Measurements from ENCODE around the gene NDST4. TPM values are rescaled to one million over a fixed set of nuclear protein-coding genes. Genes with fewer than 3 reads are reported as not detected.
"Not testable (repeated sequence)": the region's sequence is repeated elsewhere in the genome, so short reads cannot be mapped to it uniquely, and the experiment has no call there.

NDST4 gene
- total RNA-seq, 1 donor from 2014 or later: not detected

- DNase-seq: no peak
Measured at GRCh38 chr4:115053313-115053712, 60.1 kb downstream of the NDST4 start.

DNA sequence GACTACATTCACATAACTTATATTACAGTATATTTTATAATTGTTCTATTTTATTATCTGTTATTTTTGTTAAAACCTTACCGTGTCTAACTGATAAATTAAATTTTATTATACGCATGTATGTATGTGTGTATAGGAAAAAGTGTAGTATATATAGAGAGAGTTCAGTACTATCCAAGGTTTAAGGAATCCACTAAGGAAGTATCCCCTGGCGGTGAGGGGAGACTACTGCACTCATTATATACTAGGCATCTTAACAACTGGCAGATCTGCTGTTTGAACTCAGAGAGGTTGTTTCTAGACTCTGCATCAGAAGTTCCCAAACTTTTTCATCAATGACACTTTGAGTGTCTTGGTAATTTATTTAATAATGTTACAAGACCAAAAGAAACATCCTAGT, 70.9 kb downstream of the NDST4 start:
- DNase-seq: no peak

DNA sequence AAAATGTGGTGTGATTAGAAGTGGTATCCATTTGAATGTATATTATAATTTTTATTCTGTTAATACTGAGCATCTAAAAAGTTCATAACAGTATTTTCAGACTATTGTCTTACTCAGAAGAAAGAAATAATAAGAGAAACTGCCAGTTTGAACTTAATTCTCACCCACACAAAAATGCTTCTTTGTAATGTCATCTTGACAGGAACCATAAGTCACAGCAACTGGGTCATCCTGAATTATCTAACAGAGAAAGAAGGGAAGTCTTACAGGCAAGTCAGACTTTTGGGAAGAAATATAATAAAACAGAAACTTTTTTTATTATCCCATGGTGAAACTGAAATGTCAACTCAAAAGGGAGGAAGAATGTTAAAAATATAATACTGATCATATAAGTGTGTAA, 83.1 kb downstream of the NDST4 start:
- DNase-seq: no peak

DNA sequence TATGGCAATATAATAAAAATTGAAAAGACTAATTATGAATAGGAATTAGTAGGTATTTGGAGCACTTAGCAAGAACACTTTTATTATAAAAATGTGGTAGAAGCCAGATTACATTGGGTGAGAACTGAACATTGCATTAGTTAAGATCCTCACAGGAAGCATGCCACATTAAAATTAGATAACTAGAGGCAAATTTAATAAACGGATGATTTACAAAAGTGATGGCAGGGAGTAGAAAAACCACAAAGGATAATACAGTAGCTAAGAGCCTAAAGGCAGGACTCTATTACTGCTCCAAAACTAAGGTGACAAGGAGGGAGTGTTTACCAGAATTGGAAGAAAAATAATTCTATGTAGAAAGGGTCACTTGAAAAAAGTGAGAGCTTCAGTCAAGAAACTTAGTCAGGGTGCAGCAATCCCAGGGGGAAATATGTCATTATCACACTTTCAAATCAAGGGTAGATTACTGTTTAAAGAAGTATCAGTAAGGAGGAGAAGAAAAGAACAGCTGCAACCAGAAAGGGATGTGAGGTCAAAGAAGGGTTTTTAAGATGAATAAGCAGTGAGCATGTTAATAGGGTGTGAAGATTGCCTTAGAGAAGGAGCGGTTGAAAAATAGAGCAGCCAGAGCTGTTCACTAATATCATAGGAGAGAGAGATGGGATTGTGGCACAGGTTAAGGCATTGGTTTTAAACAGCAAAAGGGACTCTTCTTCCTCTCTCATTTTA, 84.6 kb downstream of the NDST4 start:
- no peak for DNase-seq

- no peak for DNase-seq
Measured at GRCh38 chr4:114999880-115000279, 113.5 kb downstream of the NDST4 start.

DNA sequence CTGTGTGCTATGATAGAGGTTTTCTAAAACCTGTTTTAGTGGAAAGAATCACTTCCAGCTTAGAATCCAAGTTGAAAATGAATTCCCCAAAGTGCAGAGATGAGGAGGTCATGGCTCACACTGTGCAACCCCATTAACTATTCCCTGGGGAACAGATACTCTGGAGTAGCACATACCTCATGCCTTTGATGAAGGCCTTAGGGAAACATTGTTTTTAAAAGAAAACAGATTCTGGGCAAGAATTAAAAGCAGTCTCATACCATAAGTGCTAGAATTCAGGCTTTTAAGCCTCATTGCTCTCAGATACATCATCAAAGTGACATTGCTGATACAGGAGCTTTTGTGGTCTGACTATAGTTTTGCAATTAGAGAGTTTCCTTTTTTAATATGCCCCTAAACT, 115.1 kb downstream of the NDST4 start:
- no peak for DNase-seq

- no peak for DNase-seq
Measured at GRCh38 chr4:114997576-114998247, 115.7 kb downstream of the NDST4 start.

DNA sequence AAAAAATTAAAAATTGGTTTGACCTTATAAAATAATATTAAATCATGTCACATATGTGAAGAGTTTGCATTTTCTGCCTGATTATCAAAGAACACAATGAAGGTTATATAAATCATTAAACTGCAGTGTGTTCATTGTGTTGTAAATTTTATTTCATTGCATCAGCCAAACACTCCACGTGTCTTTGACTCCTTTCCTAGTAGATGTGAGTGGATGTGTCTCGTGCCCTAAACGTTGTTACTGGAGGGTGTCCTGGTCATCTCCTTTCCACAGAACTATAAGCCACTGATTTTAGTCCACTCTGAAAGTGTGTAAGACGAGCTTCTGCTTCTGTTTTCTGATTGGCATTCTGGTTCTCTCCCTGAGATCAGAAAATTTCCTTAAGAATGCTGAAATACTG, 127.3 kb downstream of the NDST4 start:
- no peak for DNase-seq

GRCh38 chr4:114980932-114981708, 132.3 kb downstream of the NDST4 start:
- DNase-seq: no peak

GRCh38 chr4:114980399-114980798, 133.0 kb downstream of the NDST4 start:
- DNase-seq: not testable (repeated sequence)

- DNase-seq: no peak
Measured at GRCh38 chr4:114976901-114977300, 136.5 kb downstream of the NDST4 start.

DNA sequence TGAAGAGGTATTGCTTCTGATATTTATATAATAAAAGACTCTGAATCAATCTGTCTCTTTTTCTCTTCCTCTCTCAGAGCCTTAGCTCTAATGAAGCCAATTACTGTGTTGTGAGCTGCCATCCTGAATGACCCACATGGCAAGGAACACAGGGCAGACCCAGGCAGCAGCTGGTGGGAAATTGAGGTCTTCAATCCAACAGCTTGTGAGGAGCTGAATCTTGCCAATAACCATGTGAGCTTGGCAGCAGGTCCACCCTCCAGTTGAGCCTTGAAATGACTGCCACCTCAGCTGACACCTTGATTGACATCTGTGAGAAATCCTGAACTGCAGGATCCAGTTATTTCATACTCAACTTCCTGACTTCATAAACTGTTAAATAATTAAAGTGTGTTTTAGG, 149.4 kb downstream of the NDST4 start:
- DNase-seq: no peak

GRCh38 chr4:114945616-114946015, 167.8 kb downstream of the NDST4 start:
- DNase-seq: no peak

DNA sequence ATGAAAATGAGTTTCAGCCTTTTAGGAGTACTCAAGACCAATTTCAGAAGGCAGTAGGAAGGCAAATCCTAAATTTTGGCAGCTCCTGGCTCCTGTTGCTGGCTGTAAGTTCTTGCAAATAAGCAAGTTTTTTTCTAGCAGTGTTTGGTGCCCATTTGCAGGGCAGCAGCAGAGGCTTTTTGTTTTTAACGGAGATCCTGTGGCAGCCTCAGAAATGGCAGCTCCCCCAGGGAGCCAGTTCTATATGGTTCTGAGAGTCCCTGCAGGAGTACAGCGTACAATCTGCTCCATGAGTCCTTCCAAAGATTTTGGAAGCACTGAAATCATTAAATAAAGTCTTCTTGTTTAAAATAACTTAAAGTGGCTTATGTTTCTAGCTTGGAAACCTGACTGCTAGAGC, 171.9 kb downstream of the NDST4 start:
- DNase-seq: no peak

DNA sequence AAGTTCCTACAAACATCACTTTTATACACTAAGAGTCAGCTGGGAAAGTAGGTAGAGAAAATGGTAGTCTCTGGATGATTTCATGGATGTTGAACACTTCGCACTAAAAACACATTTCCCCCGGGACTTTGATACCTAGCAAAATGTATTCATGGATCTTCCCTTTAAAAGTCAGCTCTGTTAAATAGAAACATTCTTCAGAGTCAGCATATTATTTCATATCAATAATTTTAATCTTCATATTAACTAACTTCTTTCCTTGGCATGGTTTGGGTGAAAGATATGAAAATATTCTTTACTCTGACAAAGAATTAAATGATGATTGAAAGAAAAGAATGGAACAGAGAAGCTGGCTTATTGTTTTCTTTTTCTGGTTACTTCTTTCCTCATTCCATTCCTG, 185.5 kb downstream of the NDST4 start:
- DNase-seq: no peak

- no peak for DNase-seq
Measured at GRCh38 chr4:114926583-114926982, 186.8 kb downstream of the NDST4 start.

DNA sequence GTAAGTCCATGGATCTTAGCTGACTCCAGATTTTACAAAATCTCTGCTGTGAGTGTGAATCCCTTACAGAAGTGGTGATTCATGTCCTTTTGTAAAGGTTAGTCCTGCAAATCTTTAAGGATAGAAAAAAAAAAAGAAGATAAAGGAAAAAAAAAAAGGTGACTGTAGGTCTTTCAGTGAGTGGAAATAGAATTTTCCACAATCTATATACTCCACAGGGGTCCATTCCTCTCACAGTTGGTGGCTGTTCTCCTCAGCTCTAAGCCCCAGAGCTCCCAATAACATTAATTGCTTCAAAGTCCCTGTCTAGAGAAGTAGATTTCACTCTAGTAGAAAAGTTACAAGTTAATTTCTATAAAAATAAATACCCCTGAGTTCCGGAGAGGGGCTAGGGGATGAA, 189.1 kb downstream of the NDST4 start:
- DNase-seq: no peak

DNA sequence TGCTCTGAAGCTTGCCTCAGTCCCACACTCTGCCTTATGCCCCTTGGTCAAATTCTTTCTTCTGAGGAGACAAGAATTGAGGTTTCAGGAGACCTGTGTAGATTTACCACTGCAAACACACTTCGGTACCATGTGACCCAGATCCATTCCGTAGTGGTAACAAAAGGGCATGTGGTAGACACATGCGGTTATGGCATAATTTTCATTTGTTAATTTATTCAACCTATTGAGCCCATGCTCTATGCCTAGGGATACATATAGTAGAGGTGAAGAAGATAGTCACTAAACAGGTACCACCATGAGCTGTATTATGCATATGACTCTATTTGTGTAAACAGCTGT, 190.9 kb downstream of the NDST4 start:
- DNase-seq: no peak

- DNase-seq: no peak
Measured at GRCh38 chr4:114921790-114922591, 191.4 kb downstream of the NDST4 start.

DNA sequence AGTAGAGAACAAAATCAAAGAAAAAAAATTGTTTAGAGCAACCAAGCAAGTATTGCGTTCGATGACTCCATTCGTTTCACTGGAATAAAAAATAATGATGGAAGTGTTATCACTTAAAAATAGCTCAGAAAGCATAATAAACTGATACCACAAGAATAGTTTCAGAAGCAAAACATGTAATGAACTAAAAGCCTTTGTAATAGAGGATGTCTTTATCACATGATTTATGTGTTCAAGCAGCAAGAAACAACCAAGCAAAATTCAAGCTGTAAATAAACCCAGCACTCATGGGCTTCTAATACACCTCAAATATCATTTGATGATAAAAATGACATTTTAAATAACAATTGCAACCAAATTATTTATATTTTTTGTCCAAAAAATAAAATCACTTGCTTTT, 192.2 kb downstream of the NDST4 start:
- no peak for DNase-seq

DNA sequence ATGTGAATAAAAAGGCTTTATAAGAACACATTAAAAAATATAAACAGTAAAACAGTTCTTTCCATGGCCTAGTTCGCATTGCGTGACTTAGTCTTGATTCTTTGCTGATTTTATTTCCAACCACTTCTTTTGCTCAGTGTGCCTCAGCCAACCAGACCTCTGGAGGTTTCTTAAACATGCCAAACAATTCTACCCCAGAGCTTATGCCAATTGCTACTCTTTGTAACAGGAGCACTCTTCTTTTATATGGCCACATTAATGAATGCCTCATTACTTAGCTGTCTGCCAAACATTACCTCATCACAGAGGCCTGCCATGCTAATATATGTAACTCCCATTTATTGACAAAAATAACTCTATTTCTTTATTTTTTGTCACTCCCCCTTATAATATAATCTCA, 202.3 kb downstream of the NDST4 start:
- DNase-seq: no peak

DNA sequence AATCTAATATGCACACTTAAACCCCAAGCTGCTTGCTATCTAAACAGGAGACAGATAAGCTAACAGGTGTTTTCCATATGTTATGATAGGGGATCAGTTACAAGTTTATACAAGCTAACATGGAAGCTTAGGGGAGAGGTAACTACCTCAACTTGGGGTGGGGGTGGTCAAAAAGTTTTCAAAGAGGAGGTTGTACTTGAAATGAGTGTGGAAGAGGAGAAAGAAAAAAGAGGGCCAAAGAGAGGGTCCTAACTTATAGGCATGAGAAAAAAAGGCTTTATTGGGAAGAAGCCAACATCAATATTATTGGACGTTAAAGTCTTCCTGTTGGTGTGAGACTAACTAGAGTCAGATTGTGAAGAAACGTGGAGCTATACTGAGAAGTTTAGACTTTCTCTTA, 205.9 kb downstream of the NDST4 start:
- DNase-seq: no peak

- DNase-seq: no peak
Measured at GRCh38 chr4:114905017-114905416, 208.4 kb downstream of the NDST4 start.
